Endometrium (tissue), 2 donors: ENCODE measurements around the gene SMAP1.

Experiments
- FAIRE-seq: peaks from 2 replicates; lab custom pipeline; 2012; peaks lifted over from hg19 to GRCh38; lab: Jason Lieb, UNC
- donor health status: control.
- donor health status: control.

The SMAP1 gene

DNA sequence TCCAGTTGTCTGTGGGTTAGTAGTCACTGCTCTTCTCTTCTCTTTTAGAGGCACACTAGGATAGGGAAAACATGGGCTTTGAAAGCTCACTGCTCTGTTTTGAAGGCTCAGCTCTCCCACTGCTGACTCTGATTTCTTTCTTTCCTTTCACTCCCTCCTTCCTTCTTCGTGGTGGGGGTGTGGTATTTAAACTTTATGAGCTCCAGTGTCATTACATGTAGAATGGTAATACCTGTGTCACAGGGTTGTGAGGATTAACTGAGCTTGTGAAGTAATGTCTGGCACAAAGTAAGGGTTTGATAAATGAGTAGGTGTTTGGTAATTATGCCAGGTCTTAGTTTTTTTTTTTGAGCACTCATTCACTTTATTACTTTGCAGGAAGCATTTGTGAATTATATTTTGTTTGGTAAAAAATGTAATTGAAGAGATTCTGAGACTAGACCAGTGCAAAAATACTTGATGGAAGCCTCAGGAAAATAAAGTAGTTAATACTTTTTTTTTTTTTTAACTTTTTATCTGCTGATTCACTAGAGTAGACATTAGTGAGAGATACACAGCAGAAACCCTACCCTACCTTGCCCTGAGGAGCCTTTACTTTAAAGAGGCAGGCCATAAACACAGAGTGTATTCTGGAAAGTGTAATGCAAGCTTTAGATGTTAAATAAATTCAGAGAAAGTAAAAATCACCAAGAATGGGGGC is 17.3 kb downstream of the SMAP1 start:
- no peak for FAIRE-seq

DNA sequence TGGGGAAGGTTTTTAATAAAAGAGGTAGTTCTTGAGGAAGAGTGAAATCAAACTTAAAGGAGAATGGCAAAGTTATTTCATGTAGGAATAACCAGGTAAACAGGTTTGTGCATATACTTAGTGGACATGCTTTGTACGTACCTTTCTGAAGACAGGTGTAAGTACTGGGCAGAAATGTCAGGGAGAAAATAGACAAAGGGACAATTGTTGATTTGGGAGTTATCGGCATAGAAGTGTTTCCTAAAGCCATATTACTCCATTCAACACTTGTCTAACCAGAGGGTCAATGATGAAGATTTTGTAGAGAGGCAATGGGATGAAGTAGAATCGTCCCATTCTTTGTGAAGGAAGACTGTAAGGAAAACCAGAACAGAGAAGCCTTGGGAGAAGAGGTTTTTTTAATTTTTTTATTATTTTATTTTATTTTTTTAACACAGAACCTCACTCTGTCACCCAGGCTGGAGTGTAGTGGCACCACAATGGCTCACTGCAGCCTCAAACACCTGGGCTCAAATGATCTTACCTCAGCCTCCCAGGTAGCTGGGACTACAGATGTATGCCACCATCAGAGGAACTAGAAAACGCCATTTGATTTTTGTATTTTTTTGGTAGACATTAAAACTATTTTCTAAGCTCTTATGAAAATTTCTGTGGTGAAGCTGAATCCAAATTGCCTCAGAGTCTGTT is 18.0 kb downstream of the SMAP1 start:
- FAIRE-seq = no peak

GRCh38 chr6:70686548-70687133 is 19.0 kb downstream of the SMAP1 start:
- FAIRE-seq = peak; percentile 97

DNA sequence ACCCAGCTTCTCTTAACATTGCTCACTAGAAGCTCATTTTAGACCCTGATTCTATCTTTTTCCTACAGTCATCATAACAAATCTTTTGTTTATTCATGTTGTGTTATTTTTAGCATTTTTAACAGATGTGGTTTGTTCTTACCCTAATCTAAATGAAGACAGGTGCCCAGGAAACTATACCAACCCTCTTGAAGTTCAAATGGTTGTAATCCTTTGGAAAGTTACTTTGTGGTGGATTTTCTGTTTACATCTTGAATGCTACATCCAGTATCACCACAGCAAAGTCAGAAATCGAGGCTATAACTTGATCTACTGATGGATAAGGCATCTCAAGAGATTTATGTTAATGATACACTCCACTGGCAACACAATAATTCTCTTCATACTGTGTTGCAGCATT is 26.2 kb downstream of the SMAP1 start:
- no peak for FAIRE-seq

GRCh38 chr6:70694371-70694770 is 26.7 kb downstream of the SMAP1 start:
- FAIRE-seq = no peak

DNA sequence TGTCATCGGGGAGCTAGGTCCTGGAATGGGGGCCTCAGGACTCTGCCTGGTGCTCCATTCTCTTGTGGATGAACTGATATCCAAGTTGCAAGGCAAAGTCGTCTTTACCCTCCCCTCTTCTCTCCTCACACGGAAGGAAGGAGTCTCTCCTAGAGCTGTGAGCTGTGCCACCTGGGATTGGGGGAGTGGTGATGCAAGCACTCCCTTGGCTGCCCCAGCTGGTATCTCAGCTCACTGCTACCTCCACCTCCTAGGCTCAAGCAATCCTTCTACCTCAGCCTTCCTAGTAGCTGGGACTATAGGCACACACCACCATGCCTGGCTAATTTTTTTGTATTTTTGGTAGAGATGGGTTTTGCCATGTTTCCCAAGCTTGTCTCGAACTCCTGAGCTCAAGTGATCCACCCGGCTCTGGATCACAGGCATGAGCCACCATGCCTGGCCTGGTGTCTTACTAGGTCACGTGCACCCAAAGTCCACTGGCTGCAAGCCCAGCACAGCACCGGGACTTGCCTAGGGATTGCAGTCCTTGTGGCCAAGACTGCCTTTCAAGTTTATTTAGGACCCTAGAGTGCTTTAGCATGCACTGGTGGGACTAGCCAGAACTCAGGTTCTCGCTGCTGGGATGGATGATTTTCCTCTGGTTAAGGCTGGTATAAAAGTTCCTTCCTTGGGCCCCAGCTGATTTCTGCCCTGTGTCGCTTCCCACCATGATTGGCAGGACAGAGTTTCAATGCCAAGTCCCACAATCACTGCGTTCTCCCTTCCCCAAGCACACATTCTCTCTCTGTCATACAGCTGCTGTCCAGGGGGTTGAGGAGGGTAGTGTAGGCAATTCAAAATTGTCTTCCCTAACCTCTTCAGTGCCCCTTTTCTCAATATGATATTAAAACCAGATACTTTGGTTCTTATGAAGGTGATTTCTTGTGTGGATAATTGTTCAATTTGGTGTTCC is 33.5 kb downstream of the SMAP1 start:
- FAIRE-seq = no peak

GRCh38 chr6:70705772-70706171 is 38.1 kb downstream of the SMAP1 start:
- no peak for FAIRE-seq

- peak; percentile 94 for FAIRE-seq
Observed at GRCh38 chr6:70706491-70707123, 38.9 kb downstream of the SMAP1 start.

- no peak for FAIRE-seq
Observed at GRCh38 chr6:70707893-70708292, 40.2 kb downstream of the SMAP1 start.

GRCh38 chr6:70708448-70708847 is 40.8 kb downstream of the SMAP1 start:
- FAIRE-seq = no peak

DNA sequence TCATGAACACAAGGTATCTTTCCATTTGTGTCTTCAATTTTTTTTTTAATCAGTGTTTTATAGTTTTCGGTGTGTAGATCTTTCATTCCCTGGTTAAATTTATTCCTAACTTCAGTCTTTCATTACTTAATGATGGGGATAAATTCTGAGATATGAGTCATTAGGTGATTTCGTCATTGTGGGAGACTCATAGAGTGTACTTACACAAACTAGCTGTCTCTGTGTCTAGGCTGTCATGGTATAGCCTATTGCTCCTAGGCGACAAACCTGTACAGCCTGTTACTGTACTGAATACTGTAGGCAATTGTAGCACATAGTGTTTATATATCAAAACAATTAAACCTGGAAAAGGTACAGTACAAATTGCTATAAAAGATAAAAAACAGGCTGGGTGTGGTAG is 42.1 kb downstream of the SMAP1 start:
- FAIRE-seq = peak; percentile 12

DNA sequence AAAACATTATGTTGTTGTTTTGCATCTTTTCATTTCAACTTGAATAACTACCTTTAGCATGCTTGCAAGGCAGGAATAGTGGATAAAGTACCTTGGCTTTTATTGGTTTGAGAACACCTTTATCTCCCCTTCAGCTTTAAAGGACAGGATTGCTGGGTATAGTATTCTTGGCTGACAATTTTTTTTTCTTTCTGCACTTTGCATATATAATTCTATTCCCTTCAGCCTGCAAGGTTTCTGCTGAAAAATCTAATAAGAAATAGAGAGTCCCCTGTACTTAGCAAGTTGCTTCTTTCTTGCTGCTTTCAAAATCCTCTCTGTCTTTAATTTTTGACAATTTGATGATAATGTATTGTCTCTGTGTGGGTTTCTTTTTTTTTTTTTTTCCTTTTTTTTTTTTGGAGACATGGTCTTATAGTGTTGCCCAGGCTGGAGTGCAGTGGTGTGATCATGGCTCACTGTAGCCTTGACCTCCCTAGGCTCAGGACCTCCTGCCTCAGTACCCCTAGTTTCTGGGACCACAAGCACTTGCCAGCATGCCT is 47.1 kb downstream of the SMAP1 start:
- no peak for FAIRE-seq

DNA sequence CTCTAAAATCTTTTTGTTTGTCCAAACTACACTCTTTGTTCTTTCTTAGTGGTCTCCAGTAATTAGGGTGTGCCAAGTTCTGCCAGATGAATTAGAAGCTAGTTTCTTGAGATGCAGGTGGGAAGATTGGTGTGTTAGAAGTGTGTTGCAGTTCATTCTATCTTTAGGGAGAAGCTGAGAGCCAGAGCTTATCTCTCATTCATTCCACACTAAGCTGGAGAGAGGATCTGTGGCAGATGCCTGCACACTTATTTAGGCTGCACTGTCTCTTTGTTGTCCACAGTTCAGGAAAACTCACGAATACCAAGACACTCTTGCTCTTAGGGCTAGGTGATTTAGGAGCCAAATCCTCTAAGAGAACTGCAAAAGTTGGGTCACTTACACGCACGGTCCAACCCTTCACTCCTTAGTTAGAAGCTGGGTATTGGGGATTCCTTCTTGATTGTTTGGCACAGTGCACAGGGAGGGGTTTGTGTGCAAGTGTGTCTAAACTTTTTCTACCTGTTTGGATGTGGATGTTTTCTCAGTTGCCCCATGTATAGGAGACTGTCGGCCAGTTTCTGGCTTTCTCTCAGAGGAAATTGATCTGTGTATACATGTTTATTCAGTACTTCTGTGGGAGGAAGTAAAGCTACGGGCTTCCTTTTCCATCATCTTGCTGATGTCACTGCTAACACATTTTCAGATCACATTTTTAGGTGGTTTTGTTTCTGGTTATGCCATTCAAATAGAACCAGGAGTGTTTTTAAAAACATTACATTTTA is 49.5 kb downstream of the SMAP1 start:
- no peak for FAIRE-seq

DNA sequence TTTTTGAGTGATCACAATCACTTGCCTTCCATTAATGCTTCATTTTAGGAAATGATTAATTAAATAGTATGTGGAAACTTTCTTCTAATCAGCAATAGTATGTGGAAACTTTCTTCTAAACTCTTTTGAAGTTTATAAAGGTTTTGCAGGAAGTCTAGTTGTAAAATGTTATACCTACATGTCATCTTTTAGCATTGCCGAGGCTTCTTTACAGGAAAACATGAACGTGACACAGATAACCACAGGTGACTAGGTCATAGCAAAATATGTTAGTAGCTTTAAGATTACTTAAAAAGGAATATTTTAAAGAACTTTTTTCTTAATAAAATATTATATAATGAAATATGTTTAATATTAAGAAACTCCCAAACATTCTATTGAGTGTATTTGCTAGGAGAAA is 56.8 kb downstream of the SMAP1 start:
- FAIRE-seq = no peak

DNA sequence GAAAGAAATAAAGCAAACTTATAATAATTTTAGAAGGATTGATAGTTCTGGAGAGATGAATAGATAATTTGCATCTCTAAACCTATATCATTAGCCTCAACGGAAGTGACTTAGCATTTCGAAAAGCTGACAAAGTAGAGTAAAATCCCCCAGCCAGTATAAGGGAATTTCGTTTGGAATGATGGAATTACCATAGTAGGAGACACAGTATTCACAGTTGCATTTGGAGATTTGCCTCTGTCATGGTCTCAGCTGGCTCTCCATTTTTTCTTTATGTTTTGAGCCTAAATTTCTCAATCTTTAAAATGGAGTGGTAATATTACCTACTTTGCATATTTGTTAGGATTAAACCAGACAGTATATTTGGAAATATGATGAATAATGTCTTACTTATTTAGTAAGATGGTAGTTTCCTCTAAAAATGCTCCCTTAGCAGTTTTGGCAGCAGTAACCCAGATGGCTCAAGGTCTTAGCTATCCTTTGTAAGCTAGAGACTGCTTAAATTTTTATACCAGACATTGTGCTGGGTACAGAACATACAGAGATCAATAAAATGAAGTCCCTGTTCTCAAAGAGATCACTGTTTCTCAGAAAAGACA is 58.2 kb downstream of the SMAP1 start:
- FAIRE-seq = no peak

GRCh38 chr6:70734381-70734780 is 66.7 kb downstream of the SMAP1 start:
- no peak for FAIRE-seq

DNA sequence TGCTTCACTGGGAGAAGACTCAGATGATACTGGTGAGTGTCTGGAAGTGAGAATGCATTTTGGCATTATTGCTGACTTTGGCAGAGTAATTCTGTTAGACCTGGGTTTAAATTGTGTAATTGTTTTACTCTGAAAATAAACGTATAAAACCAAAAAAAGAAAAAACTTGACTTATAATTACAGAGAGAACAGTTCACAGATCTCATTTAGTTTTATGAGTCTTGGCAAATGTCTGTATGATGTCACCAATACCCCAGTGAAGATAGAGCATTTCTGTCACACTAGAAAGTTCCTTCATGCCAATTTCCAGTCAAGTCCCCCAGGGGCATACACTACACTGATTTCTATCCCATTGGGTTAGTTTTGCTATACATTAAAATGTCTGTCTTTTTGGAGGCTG is 67.3 kb downstream of the SMAP1 start:
- no peak for FAIRE-seq

- no peak for FAIRE-seq
Observed at GRCh38 chr6:70735513-70735912, 67.8 kb downstream of the SMAP1 start.

GRCh38 chr6:70738028-70738427 is 70.3 kb downstream of the SMAP1 start:
- no peak for FAIRE-seq

DNA sequence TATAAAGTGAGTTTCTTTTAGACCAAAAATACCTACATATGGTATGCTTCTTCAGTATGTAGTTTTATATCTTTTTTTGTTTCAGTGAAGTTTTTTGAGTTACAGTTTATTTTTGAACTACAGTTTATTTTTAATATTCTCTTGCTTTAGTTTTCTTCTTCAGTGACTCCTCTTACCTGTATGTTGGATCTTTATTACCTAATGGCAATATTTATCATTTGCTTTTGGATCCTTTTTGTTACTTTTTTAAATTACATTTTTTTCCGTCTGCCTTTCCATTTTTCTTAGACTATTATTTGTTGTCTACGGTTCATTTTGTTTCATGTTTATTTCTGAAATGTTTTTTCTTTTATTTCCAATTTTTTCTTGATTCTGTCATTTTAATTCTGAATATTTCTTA is 71.9 kb downstream of the SMAP1 start:
- peak; percentile 90 for FAIRE-seq
